Stomach (tissue), 9 donors: ENCODE measurements around the gene IPO13. TPM values are rescaled to one million over a fixed set of nuclear protein-coding genes. Genes with fewer than 3 reads are reported as not detected.

Experiments
- DNase-seq, 2 donors: peaks; one replicate each; pipeline versions ENCODE4 v3.0.0 to v3.0.0-alpha.2; 2013 to 2019
- H3K27ac ChIP-seq, 5 donors: fragments of 200-600 bp in 4 of 5; sonication (generic) in 4 of 5; one replicate each; pipeline ENCODE4 v1.5.1; 2013 to 2019; ENCODE audit warnings: mild to moderate bottlenecking in 1 of 5, moderate library complexity in 1 of 5
- H3K27me3 ChIP-seq, 3 donors: fragments of 200-600 bp; sonication (generic); one replicate each; pipeline ENCODE4 v1.5.1; 2017 to 2019; ENCODE audit warnings: mixed run types in 1 of 3
- H3K36me3 ChIP-seq, 4 donors: fragments of 200-600 bp; sonication (generic); 1 replicate in 3 of 4; 2 replicates in 1 of 4; pipeline ENCODE4 v1.5.1; 2016 to 2019
- H3K4me1 ChIP-seq, 4 donors: fragments of 200-600 bp; sonication (generic); one replicate each; pipeline ENCODE4 v1.5.1; 2016 to 2019
- H3K4me3 ChIP-seq, 4 donors: fragments of 200-600 bp; sonication (generic) in 3 of 4; one replicate each; pipeline ENCODE4 v1.5.1; 2016 to 2019; ENCODE audit warnings: mild to moderate bottlenecking in 1 of 4
- H3K9me3 ChIP-seq, 4 donors: fragments of 200-600 bp; sonication (generic); one replicate each; pipeline ENCODE4 v1.5.1; 2016 to 2019
- EP300 ChIP-seq: sonication (generic); formaldehyde crosslinking; IDR thresholded peaks from one replicate; pipeline ENCODE4 v1.6.1; 2017; ENCODE audit warnings: antibody characterized with exemption
- POLR2A ChIP-seq, 4 donors: fragments of 450-650 bp; IDR thresholded peaks; one replicate each; pipeline ENCODE4 v1.6.1; 2016; ENCODE audit warnings: antibody characterized with exemption in 4 of 4, control low read depth in 2 of 4, mild to moderate bottlenecking in 1 of 4, moderate library complexity in 1 of 4
- POLR2AphosphoS5 ChIP-seq, 3 donors: sonication (generic); formaldehyde crosslinking; IDR thresholded peaks; one replicate each; pipeline ENCODE4 v1.6.1; 2016; ENCODE audit warnings: antibody characterized with exemption in 3 of 3
- WGBS, 5 donors: extraction: QIAGEN DNeasy Blood & Tissue Kit in 3 of 5; methylation state at CpG; one replicate each; pipeline versions ENCODE4 v1.1.5 to v1.1.7; 2013 to 2018; 5-methylcytosine and 5-hydroxymethylcytosine counted together
- intact Hi-C: fragments of 100-400 bp; cut with DNase I; formaldehyde crosslinking; loops from one replicate; pipeline ENCODE4 v1.15.1; 2023; ENCODE audit warnings: low total_unique reads
- polyA plus RNA-seq, 3 donors: library from polyadenylated mRNA; stranded (reverse); fragments of 200-250 nt; gene quantifications; one replicate each; pipeline ENCODE4 v1.2.3, GENCODE V29; 2013
- total RNA-seq, 5 donors: library from RNA; depleted of rRNA; stranded (reverse); fragments of >200 nt; gene quantifications; one replicate each; pipeline versions ENCODE4 v1.1.0 to v1.2.3, GENCODE V29; 2014 to 2016
- TF ChIP-seq, protein P1 (sequence below), 7 experiments: fragments of 450-650 bp in 4 of 7; fragments of 200-600 bp in 3 of 7; sonication (generic) in 3 of 7; IDR thresholded peaks; one replicate each; pipeline ENCODE4 v1.5.1; 2016 to 2019; ENCODE audit warnings: antibody characterized with exemption in 7 of 7, control low read depth in 2 of 7, mild to moderate bottlenecking in 1 of 7
- donor health status: healthy with polysubstance abuse.
- donor health status: Bipolar disorder and iron deficiency.
- donor health status: healthy.

The IPO13 gene
- total and polyA plus RNA-seq, 8 donors: 6.2 to 54.5 (median 16.9) TPM

DNA sequence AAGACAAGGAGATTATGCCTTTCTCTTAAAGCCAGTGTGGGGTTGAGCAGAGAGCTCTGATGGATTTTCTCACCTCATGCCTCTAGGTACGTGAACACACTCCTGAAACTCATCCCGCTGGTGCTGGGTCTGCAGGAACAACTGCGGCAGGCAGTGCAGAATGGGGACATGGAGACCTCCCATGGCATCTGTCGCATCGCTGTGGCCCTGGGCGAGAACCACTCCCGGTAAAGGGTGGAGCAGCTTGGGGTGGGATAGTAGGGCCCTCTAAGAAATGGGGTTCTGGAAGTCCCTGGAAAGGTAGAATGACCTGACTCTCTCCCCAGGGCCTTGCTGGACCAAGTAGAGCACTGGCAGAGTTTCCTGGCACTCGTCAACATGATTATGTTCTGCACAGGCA, 9.5 kb downstream of the IPO13 start:
- WGBS, 5 donors: 94 to 98% (median 97%) methylated on average over 7 to 8 of the region's 8 CpGs
- no peak for TF ChIP-seq POLR2AphosphoS5 (IDR thresholded peaks at IDR 0.05)
- TF ChIP-seq, protein P1, sequence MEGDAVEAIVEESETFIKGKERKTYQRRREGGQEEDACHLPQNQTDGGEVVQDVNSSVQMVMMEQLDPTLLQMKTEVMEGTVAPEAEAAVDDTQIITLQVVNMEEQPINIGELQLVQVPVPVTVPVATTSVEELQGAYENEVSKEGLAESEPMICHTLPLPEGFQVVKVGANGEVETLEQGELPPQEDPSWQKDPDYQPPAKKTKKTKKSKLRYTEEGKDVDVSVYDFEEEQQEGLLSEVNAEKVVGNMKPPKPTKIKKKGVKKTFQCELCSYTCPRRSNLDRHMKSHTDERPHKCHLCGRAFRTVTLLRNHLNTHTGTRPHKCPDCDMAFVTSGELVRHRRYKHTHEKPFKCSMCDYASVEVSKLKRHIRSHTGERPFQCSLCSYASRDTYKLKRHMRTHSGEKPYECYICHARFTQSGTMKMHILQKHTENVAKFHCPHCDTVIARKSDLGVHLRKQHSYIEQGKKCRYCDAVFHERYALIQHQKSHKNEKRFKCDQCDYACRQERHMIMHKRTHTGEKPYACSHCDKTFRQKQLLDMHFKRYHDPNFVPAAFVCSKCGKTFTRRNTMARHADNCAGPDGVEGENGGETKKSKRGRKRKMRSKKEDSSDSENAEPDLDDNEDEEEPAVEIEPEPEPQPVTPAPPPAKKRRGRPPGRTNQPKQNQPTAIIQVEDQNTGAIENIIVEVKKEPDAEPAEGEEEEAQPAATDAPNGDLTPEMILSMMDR (IDR thresholded peaks at IDR 0.05): no peak
- no peak for TF ChIP-seq POLR2A (IDR thresholded peaks at IDR 0.05)
- TF ChIP-seq EP300: no peak
- Histone ChIP-seq H3K4me3 (no peak overlapping the region), H3K36me3 (peaks cover 17 to 60% (median 53%) of the 10 kb centered on the region in 4 donors), H3K4me1 (peaks cover 0 to 17% (median 0%) of the 10 kb centered on the region in 4 donors), H3K27ac (no peak overlapping the region), H3K9me3 (no peaks in the 10 kb centered on the region), H3K27me3 (no peaks in the 10 kb centered on the region)
- intact Hi-C loops: no loop called here
- no peak for DNase-seq

- Histone ChIP-seq H3K9me3 (no peaks in the 10 kb centered on the region), H3K36me3 (peaks cover 27 to 73% (median 66%) of the 10 kb centered on the region in 4 donors), H3K4me1 (peaks cover 0 to 11% (median 0%) of the 10 kb centered on the region in 4 donors), H3K27me3 (no peaks in the 10 kb centered on the region), H3K27ac (no peak overlapping the region), H3K4me3 (no peak overlapping the region)
- TF ChIP-seq, protein P1 (IDR thresholded peaks at IDR 0.05): no peak
- TF ChIP-seq POLR2A (IDR thresholded peaks at IDR 0.05) (no peak), EP300 (no peak), POLR2AphosphoS5 (IDR thresholded peaks at IDR 0.05) (no peak)
- intact Hi-C loops: no loop called here
- WGBS, 5 donors: 87 to 94% (median 90%) methylated on average over 6 to 7 of the region's 7 CpGs
- DNase-seq: no peak
Measured at GRCh38 chr1:43957407-43958040, 10.8 kb downstream of the IPO13 start.

DNA sequence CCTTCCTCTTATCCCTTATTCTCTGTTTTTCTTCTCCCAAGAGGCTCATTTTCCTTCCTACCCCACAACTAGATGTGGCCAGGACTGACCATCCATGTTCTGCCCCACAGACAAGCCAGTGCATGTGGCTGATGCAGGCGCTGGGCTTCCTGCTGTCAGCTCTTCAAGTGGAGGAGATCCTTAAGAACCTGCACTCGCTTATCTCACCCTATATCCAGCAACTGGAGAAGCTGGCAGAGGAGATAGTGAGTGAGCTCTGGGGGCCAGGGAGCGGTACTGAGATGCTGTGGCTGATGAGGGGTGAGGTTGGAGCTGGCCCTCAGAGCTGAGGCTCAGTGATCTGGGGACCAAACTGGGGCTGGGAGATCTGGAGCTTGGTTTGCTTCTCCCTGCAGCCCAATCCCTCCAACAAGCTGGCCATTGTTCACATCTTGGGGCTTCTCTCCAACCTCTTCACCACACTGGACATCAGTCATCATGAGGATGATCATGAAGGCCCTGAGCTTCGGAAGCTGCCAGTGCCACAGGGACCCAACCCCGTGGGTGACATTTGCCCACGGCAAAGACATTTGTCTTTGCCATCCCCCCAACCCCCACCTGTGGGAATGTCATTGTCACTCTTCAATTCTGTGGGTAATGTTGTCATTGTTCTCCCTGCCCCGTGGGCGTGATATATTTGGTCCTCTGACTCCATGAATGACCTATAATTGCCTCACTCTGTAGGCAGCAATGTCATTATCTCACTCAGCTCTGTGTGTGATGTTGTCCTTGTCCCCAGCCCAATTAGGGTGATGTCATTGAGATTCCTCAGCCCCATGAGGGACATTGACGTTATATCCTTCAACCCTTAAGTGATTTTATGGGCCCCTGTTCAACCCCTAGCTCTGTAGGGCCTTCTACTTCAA, 11.9 kb downstream of the IPO13 start:
- TF ChIP-seq, protein P1 (IDR thresholded peaks at IDR 0.05): no peak
- TF ChIP-seq POLR2A (IDR thresholded peaks at IDR 0.05) (no peak), POLR2AphosphoS5 (IDR thresholded peaks at IDR 0.05) (no peak), EP300 (no peak)

GRCh38 chr1:43960798-43961197, 14.0 kb downstream of the IPO13 start:
- Histone ChIP-seq H3K36me3 (peaks cover 37 to 91% (median 90%) of the 10 kb centered on the region in 4 donors), H3K27ac (no peak overlapping the region), H3K4me1 (no peaks in the 10 kb centered on the region), H3K9me3 (no peaks in the 10 kb centered on the region), H3K4me3 (no peak overlapping the region), H3K27me3 (no peaks in the 10 kb centered on the region)
- DNase-seq: no peak
- 78 to 95% (median 92%) methylated on average over 3 to 8 of the region's 8 CpGs for WGBS, 5 donors
- TF ChIP-seq POLR2A (IDR thresholded peaks at IDR 0.05) (no peak), EP300 (no peak), POLR2AphosphoS5 (IDR thresholded peaks at IDR 0.05) (no peak)
- TF ChIP-seq, protein P1 (IDR thresholded peaks at IDR 0.05): no peak
- intact Hi-C loops: no loop called here

More for the DNA sequence above, 11.9 kb downstream of the IPO13 start:
- intact Hi-C loops: no loop called here
- DNase-seq: no peak
- WGBS, 5 donors: 87 to 94% (median 92%) methylated on average over 9 of the region's 9 CpGs
- Histone ChIP-seq H3K27me3 (no peaks in the 10 kb centered on the region), H3K4me3 (no peak overlapping the region), H3K9me3 (no peaks in the 10 kb centered on the region), H3K4me1 (peaks cover 0 to 3% (median 0%) of the 10 kb centered on the region in 4 donors), H3K36me3 (peaks cover 32 to 84% (median 76%) of the 10 kb centered on the region in 4 donors), H3K27ac (no peak overlapping the region)
